Measurements from ENCODE around the gene TMEM35B.

- TF ChIP-seq EZH2 (IDR thresholded peaks at IDR 0.05; ENCODE audit: borderline replicate concordance, low read length): no peak
- TF ChIP-seq CTCF (conservative IDR thresholded peaks at IDR 0.05 in 1 of 2, IDR thresholded peaks at IDR 0.05 in 1 of 2; ENCODE audit: extremely low read depth in 1 of 2, insufficient read depth in 1 of 2, low read depth in 1 of 2, low read length in 2 of 2): no peak
Measured at GRCh38 chr1:34950428-34950827, 34.7 kb downstream of the TMEM35B start.

All from mammary epithelial cell (primary cell).